ENCODE data around the gene ZNF385C.

The ZNF385C gene

GRCh38 chr17:42051013-42051400 lies 47.3 kb downstream of the ZNF385C start:
- peak overlapping the region; percentile 48 for H3K4me3 ChIP-seq (ENCODE audit: insufficient read depth, low read depth, low read length, poor library complexity, severe bottlenecking)
- H3K9me3 ChIP-seq (ENCODE audit: control insufficient read depth, low read length), result no peaks in the 10 kb centered on the region
- no peak for DNase-seq
- no peaks in the 10 kb centered on the region for H3K36me3 ChIP-seq (ENCODE audit: control insufficient read depth, insufficient read depth, low read length)
- H3K27me3 ChIP-seq (replicated peaks; ENCODE audit: control insufficient read depth, insufficient read depth, low read length, poor library complexity, severe bottlenecking), result peaks cover 15% of the 10 kb centered on the region
- peaks cover 4% of the 10 kb centered on the region for H3K4me1 ChIP-seq (ENCODE audit: control insufficient read depth, insufficient read depth, low read length, poor library complexity, severe bottlenecking)
- H3K27ac ChIP-seq (ENCODE audit: insufficient read depth, low read length, poor library complexity, severe bottlenecking), result no peak overlapping the region

- DNase-seq, result peak; percentile 9 to 16 (median 16)
- H3K27me3 ChIP-seq (replicated peaks; ENCODE audit: control insufficient read depth, insufficient read depth, low read length, poor library complexity, severe bottlenecking), result peaks cover 11% of the 10 kb centered on the region
- H3K36me3 ChIP-seq (ENCODE audit: control insufficient read depth, insufficient read depth, low read length), result no peaks in the 10 kb centered on the region
- peak within 1 kb of the TSS; percentile 48 for H3K4me3 ChIP-seq (ENCODE audit: insufficient read depth, low read depth, low read length, poor library complexity, severe bottlenecking)
- no peaks in the 10 kb centered on the region for H3K9me3 ChIP-seq (ENCODE audit: control insufficient read depth, low read length)
- no peak within 1 kb of the TSS for H3K27ac ChIP-seq (ENCODE audit: insufficient read depth, low read length, poor library complexity, severe bottlenecking)
- H3K4me1 ChIP-seq (ENCODE audit: control insufficient read depth, insufficient read depth, low read length, poor library complexity, severe bottlenecking), result peaks cover 4% of the 10 kb centered on the region
These were observed 47.8 kb downstream of the ZNF385C start, which contains the start of gene C17orf113 for GRCh38 chr17:42050393-42051012. Gene C17orf113, minus strand, starts transcription at chr17:42050601. Its CDS starts 7,225 bp downstream, at chr17:42043376.

- Histone ChIP-seq H3K4me3 (ENCODE audit: insufficient read depth, low read depth, low read length, poor library complexity, severe bottlenecking) (peak overlapping the region; percentile 48), H3K4me1 (ENCODE audit: control insufficient read depth, insufficient read depth, low read length, poor library complexity, severe bottlenecking) (peaks cover 4% of the 10 kb centered on the region), H3K36me3 (ENCODE audit: control insufficient read depth, insufficient read depth, low read length) (no peaks in the 10 kb centered on the region), H3K9me3 (ENCODE audit: control insufficient read depth, low read length) (no peaks in the 10 kb centered on the region), H3K27me3 (replicated peaks; ENCODE audit: control insufficient read depth, insufficient read depth, low read length, poor library complexity, severe bottlenecking) (peaks cover 8% of the 10 kb centered on the region), H3K27ac (ENCODE audit: insufficient read depth, low read length, poor library complexity, severe bottlenecking) (no peak overlapping the region)
- no peak for DNase-seq
These were observed 48.4 kb downstream of the ZNF385C start for GRCh38 chr17:42049834-42050392.

- H3K9me3 ChIP-seq (ENCODE audit: control insufficient read depth, low read length), result no peaks in the 10 kb centered on the region
- H3K27me3 ChIP-seq (replicated peaks; ENCODE audit: control insufficient read depth, insufficient read depth, low read length, poor library complexity, severe bottlenecking), result no peaks in the 10 kb centered on the region
- H3K4me3 ChIP-seq (ENCODE audit: insufficient read depth, low read depth, low read length, poor library complexity, severe bottlenecking), result no peak overlapping the region
- H3K4me1 ChIP-seq (ENCODE audit: control insufficient read depth, insufficient read depth, low read length, poor library complexity, severe bottlenecking), result peaks cover 4% of the 10 kb centered on the region
- no peak for DNase-seq
- H3K27ac ChIP-seq (ENCODE audit: insufficient read depth, low read length, poor library complexity, severe bottlenecking), result no peak overlapping the region
- no peaks in the 10 kb centered on the region for H3K36me3 ChIP-seq (ENCODE audit: control insufficient read depth, insufficient read depth, low read length)
These were observed 50.9 kb downstream of the ZNF385C start for GRCh38 chr17:42047343-42047742.

DNA sequence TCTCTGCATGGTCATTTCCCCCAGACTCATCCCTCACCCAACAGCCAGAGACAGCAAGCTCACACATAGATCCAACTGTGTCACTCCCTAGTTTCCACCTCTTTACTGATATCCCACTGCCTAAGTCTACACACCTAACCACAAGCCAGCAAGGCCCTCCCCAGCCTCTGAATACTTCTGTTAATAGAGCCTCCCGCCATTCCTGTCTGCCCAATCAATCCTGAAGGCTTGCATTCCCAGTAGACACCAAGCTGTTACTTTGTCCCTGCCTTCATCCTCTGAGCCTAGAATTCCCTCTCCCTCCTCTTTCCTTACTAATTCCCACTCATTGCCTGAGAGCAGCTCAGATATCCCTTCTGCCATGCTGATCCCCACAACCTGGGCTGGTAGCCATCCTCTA lies 52.6 kb downstream of the ZNF385C start:
- peaks cover 4% of the 10 kb centered on the region for H3K4me1 ChIP-seq (ENCODE audit: control insufficient read depth, insufficient read depth, low read length, poor library complexity, severe bottlenecking)
- H3K27ac ChIP-seq (ENCODE audit: insufficient read depth, low read length, poor library complexity, severe bottlenecking), result no peak overlapping the region
- no peaks in the 10 kb centered on the region for H3K36me3 ChIP-seq (ENCODE audit: control insufficient read depth, insufficient read depth, low read length)
- H3K27me3 ChIP-seq (replicated peaks; ENCODE audit: control insufficient read depth, insufficient read depth, low read length, poor library complexity, severe bottlenecking), result no peaks in the 10 kb centered on the region
- DNase-seq, result no peak
- no peak overlapping the region for H3K4me3 ChIP-seq (ENCODE audit: insufficient read depth, low read depth, low read length, poor library complexity, severe bottlenecking)
- no peaks in the 10 kb centered on the region for H3K9me3 ChIP-seq (ENCODE audit: control insufficient read depth, low read length)

- H3K36me3 ChIP-seq (ENCODE audit: control insufficient read depth, insufficient read depth, low read length), result no peaks in the 10 kb centered on the region
- no peaks in the 10 kb centered on the region for H3K27me3 ChIP-seq (replicated peaks; ENCODE audit: control insufficient read depth, insufficient read depth, low read length, poor library complexity, severe bottlenecking)
- H3K9me3 ChIP-seq (ENCODE audit: control insufficient read depth, low read length), result no peaks in the 10 kb centered on the region
- H3K4me1 ChIP-seq (ENCODE audit: control insufficient read depth, insufficient read depth, low read length, poor library complexity, severe bottlenecking), result no peaks in the 10 kb centered on the region
- no peak overlapping the region for H3K27ac ChIP-seq (ENCODE audit: insufficient read depth, low read length, poor library complexity, severe bottlenecking)
- no peak overlapping the region for H3K4me3 ChIP-seq (ENCODE audit: insufficient read depth, low read depth, low read length, poor library complexity, severe bottlenecking)
- no peak for DNase-seq
These were observed 55.5 kb downstream of the ZNF385C start for GRCh38 chr17:42042598-42043319.

DNA sequence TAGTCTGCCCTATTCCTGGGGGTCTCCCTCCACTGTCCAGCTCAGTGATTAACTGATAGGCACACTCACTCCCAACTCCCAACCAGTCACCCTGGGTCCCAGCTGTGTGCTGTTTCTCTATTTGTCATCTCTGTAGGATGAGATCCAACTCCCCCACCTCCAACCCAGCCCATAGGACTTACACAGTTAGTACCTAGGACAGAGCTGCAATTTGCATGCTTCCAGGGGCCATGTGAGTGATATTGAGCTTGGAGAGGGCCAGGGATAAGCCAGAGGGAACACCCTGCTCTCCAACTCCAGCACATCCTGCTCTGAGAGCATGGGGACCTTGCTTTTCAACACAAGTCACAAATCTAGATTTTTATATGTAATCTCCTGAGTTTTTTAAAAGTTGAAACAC lies 56.7 kb downstream of the ZNF385C start:
- H3K9me3 ChIP-seq (ENCODE audit: control insufficient read depth, low read length), result no peaks in the 10 kb centered on the region
- no peak for DNase-seq
- no peaks in the 10 kb centered on the region for H3K36me3 ChIP-seq (ENCODE audit: control insufficient read depth, insufficient read depth, low read length)
- no peaks in the 10 kb centered on the region for H3K27me3 ChIP-seq (replicated peaks; ENCODE audit: control insufficient read depth, insufficient read depth, low read length, poor library complexity, severe bottlenecking)
- no peak overlapping the region for H3K4me3 ChIP-seq (ENCODE audit: insufficient read depth, low read depth, low read length, poor library complexity, severe bottlenecking)
- H3K27ac ChIP-seq (ENCODE audit: insufficient read depth, low read length, poor library complexity, severe bottlenecking), result no peak overlapping the region
- H3K4me1 ChIP-seq (ENCODE audit: control insufficient read depth, insufficient read depth, low read length, poor library complexity, severe bottlenecking), result no peaks in the 10 kb centered on the region

- H3K36me3 ChIP-seq (ENCODE audit: control insufficient read depth, insufficient read depth, low read length), result no peaks in the 10 kb centered on the region
- no peaks in the 10 kb centered on the region for H3K9me3 ChIP-seq (ENCODE audit: control insufficient read depth, low read length)
- no peak overlapping the region for H3K4me3 ChIP-seq (ENCODE audit: insufficient read depth, low read depth, low read length, poor library complexity, severe bottlenecking)
- no peaks in the 10 kb centered on the region for H3K4me1 ChIP-seq (ENCODE audit: control insufficient read depth, insufficient read depth, low read length, poor library complexity, severe bottlenecking)
- no peaks in the 10 kb centered on the region for H3K27me3 ChIP-seq (replicated peaks; ENCODE audit: control insufficient read depth, insufficient read depth, low read length, poor library complexity, severe bottlenecking)
- DNase-seq, result no peak
- no peak overlapping the region for H3K27ac ChIP-seq (ENCODE audit: insufficient read depth, low read length, poor library complexity, severe bottlenecking)
These were observed 57.5 kb downstream of the ZNF385C start for GRCh38 chr17:42040818-42041217.

DNA sequence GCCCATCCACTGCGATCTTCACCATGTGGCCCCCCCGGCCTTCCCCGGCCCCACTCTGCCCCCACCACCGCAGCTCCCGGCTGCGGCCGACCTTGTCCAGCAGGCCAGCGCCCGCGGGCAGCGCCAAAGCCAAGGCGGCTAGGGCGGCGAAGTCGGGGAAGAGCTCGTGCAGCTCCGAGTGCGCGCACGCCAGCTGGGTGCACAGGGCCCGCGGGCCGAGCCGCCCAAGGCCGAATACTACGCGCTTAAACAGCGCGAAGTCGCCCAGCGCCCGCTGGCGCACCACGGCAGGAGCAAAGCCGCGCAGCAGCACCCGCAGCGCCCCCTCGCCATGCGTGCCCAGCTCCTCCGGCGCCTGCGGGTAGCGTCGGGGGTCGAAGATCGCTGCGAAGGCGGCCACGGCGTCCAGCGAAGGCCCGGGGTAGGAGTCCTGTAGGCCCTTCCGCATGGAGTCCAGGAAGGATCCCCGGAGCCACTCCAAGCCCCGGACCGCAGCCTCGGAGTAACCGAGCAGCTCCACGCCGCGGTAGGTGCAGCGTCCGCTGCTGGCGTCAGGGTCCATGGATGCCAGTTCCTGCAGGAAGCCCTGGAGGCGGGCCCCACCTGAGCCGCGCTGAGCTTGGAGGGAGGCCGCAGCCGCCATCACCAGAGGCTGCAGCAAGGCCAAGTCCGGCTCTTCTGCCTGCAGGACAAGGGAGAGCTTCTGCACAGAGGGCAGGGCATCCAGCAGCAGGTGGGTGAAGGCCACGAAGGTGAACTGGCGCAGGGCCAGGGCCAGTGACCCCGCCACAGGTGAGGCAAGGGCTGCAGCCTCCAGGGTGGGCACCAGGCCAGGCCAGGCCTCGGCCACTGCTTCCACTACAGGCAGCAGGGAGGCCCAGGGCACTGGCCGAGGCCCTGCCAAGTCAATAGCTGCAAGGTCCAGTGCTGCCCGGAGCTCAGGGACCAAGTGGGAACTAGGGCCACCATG lies 58.2 kb downstream of the ZNF385C start:
- Histone ChIP-seq H3K4me1 (ENCODE audit: control insufficient read depth, insufficient read depth, low read length, poor library complexity, severe bottlenecking) (no peaks in the 10 kb centered on the region), H3K9me3 (ENCODE audit: control insufficient read depth, low read length) (no peaks in the 10 kb centered on the region), H3K27me3 (replicated peaks; ENCODE audit: control insufficient read depth, insufficient read depth, low read length, poor library complexity, severe bottlenecking) (no peaks in the 10 kb centered on the region), H3K27ac (ENCODE audit: insufficient read depth, low read length, poor library complexity, severe bottlenecking) (no peak overlapping the region), H3K36me3 (ENCODE audit: control insufficient read depth, insufficient read depth, low read length) (no peaks in the 10 kb centered on the region), H3K4me3 (ENCODE audit: insufficient read depth, low read depth, low read length, poor library complexity, severe bottlenecking) (no peak overlapping the region)
- no peak for DNase-seq

Measured in effector memory CD4-positive, alpha-beta T cell (primary cell).